Uterus (tissue), 4 donors: ENCODE data around the gene NCKAP1. TPM values are rescaled to one million over a fixed set of nuclear protein-coding genes. Genes with fewer than 3 reads are reported as not detected.
"Not testable (repeated sequence)": the region's sequence is repeated elsewhere in the genome, so short reads cannot be mapped to it uniquely, and the experiment has no call there.

Source experiments
- DNase-seq, 2 donors: peaks; one replicate each; pipeline ENCODE4 v3.0.0-alpha.2; 2019 to 2020
- H3K27ac ChIP-seq, 2 donors: fragments of 200-600 bp; sonication (generic); 1 replicate in 1 of 2; 2 replicates in 1 of 2; pipeline ENCODE4 v1.5.1; 2016 to 2018
- H3K27me3 ChIP-seq, 2 donors: fragments of 200-600 bp; sonication (generic); one replicate each; pipeline ENCODE4 v1.5.1; 2018 to 2019; ENCODE audit warnings: control low read depth in 1 of 2
- H3K36me3 ChIP-seq, 2 donors: fragments of 200-600 bp; sonication (generic); one replicate each; pipeline ENCODE4 v1.5.1; 2019; ENCODE audit warnings: control low read depth in 1 of 2
- H3K4me1 ChIP-seq, 2 donors: fragments of 200-600 bp; sonication (generic); one replicate each; pipeline ENCODE4 v1.5.1; 2018 to 2019; ENCODE audit warnings: control low read depth in 1 of 2
- H3K4me3 ChIP-seq, 2 donors: fragments of 200-600 bp; sonication (generic); 1 replicate in 1 of 2; 2 replicates in 1 of 2; pipeline ENCODE4 v1.5.1; 2018 to 2019; ENCODE audit warnings: mild to moderate bottlenecking in 1 of 2
- H3K9me3 ChIP-seq, 2 donors: fragments of 200-600 bp; sonication (generic); one replicate each; pipeline ENCODE4 v1.5.1; 2019; ENCODE audit warnings: control low read depth in 1 of 2
- CTCF ChIP-seq, 4 experiments: fragments of 200-600 bp in 2 of 4; fragments of 450-650 bp in 2 of 4; sonication (generic) in 2 of 4; IDR thresholded peaks; one replicate each; pipeline ENCODE4 v1.5.1; 2016 to 2019; ENCODE audit warnings: antibody characterized with exemption in 4 of 4, mild to moderate bottlenecking in 2 of 4, moderate library complexity in 1 of 4
- POLR2A ChIP-seq, 2 donors: fragments of 450-650 bp; IDR thresholded peaks; one replicate each; pipeline ENCODE4 v1.6.1; 2016; ENCODE audit warnings: antibody characterized with exemption in 2 of 2, mild to moderate bottlenecking in 1 of 2, moderate library complexity in 1 of 2
- intact Hi-C: fragments of 100-400 bp; cut with DNase I; formaldehyde crosslinking; loops from one replicate; pipeline ENCODE4 v1.15.1; 2023; ENCODE audit warnings: low total_unique reads
- total RNA-seq, 4 donors: library from RNA; depleted of rRNA in 3 of 4; stranded (reverse); fragments of >200 nt in 3 of 4; gene quantifications; one replicate each; pipeline versions ENCODE4 v1.1.0 to v1.2.4, GENCODE V29; 2014 to 2023
- donor health status: DM: yes; HTN: yes; CAD: no.

Gene NCKAP1
- total RNA-seq, 4 donors from 2014 or later, result 55.3 to 284 (median 167) TPM

GRCh38 chr2:183022711-183023110, 15.5 kb downstream of the NCKAP1 start:
- Histone ChIP-seq H3K27ac (no peak overlapping the region), H3K4me1 (peaks cover 0 to 18% of the 10 kb centered on the region in 2 donors), H3K4me3 (no peak overlapping the region), H3K27me3 (no peaks in the 10 kb centered on the region), H3K36me3 (no peaks in the 10 kb centered on the region), H3K9me3 (no peaks in the 10 kb centered on the region)
- TF ChIP-seq POLR2A (IDR thresholded peaks at IDR 0.05), result no peak
- no peak for TF ChIP-seq CTCF (IDR thresholded peaks at IDR 0.05)
- no peak for DNase-seq
- intact Hi-C loops, result no loop called here

- Histone ChIP-seq H3K4me1 (peaks cover 0 to 22% of the 10 kb centered on the region in 2 donors), H3K4me3 (no peak overlapping the region), H3K36me3 (no peaks in the 10 kb centered on the region), H3K27me3 (no peaks in the 10 kb centered on the region), H3K27ac (no peak overlapping the region), H3K9me3 (no peaks in the 10 kb centered on the region)
- TF ChIP-seq CTCF (IDR thresholded peaks at IDR 0.05) (no peak), POLR2A (IDR thresholded peaks at IDR 0.05) (no peak)
- no peak for DNase-seq
- intact Hi-C loops, result no loop called here
Observed at GRCh38 chr2:183021613-183022012, 16.6 kb downstream of the NCKAP1 start.

GRCh38 chr2:183019718-183020442, 18.4 kb downstream of the NCKAP1 start:
- no peak overlapping the region for H3K27ac ChIP-seq
- intact Hi-C loops, result no loop called here
- no peaks in the 10 kb centered on the region for H3K36me3 ChIP-seq
- TF ChIP-seq CTCF (IDR thresholded peaks at IDR 0.05) (no peak), POLR2A (IDR thresholded peaks at IDR 0.05) (no peak)
- H3K27me3 ChIP-seq, result no peaks in the 10 kb centered on the region
- no peak overlapping the region for H3K4me3 ChIP-seq
- H3K9me3 ChIP-seq, result no peaks in the 10 kb centered on the region
- no peak for DNase-seq
- peaks cover 0 to 17% of the 10 kb centered on the region in 2 donors for H3K4me1 ChIP-seq

GRCh38 chr2:183017845-183018244, 20.4 kb downstream of the NCKAP1 start:
- H3K27me3 ChIP-seq, H3K9me3 ChIP-seq, intact Hi-C loops, H3K27ac ChIP-seq, H3K36me3 ChIP-seq, DNase-seq, H3K4me3 ChIP-seq, H3K4me1 ChIP-seq: not testable (repeated sequence)

- TF ChIP-seq CTCF (IDR thresholded peaks at IDR 0.05) (no peak), POLR2A (IDR thresholded peaks at IDR 0.05) (no peak)
Observed at GRCh38 chr2:183014005-183014404, 24.3 kb downstream of the NCKAP1 start.

More at GRCh38 chr2:183014005-183014404, 24.3 kb downstream of the NCKAP1 start:
- no peak for DNase-seq
- Histone ChIP-seq H3K4me3 (no peak overlapping the region), H3K36me3 (no peaks in the 10 kb centered on the region), H3K4me1 (peaks cover 0 to 15% of the 10 kb centered on the region in 2 donors), H3K27ac (no peak overlapping the region), H3K27me3 (no peaks in the 10 kb centered on the region), H3K9me3 (no peaks in the 10 kb centered on the region)
- intact Hi-C loops, result no loop called here
